WTC11 (cell line): ENCODE data around the gene RTL1.

Experiments used
- AFF4 ChIP-seq: sonication (generic); formaldehyde crosslinking; IDR thresholded peaks from 2 replicates; pipeline ENCODE4 v1.8.1; 2023; ENCODE audit warnings: mild to moderate bottlenecking, missing genetic modification reagents, borderline replicate concordance
- CREB1 ChIP-seq: sonication (generic); formaldehyde crosslinking; IDR thresholded peaks from 2 replicates; pipeline ENCODE4 v1.8.0; 2023; ENCODE audit warnings: mild to moderate bottlenecking, missing genetic modification reagents
- CTCF ChIP-seq: fragments of 200-600 bp; IDR thresholded peaks from 2 replicates; pipeline ENCODE4 v1.8.0; 2022; ENCODE audit warnings: antibody characterized with exemption
- E2F4 ChIP-seq: sonication (generic); formaldehyde crosslinking; IDR thresholded peaks from 2 replicates; pipeline ENCODE4 v1.8.1; 2022; ENCODE audit warnings: low read depth, mild to moderate bottlenecking, moderate library complexity, missing genetic modification reagents, borderline replicate concordance
- IRF1 ChIP-seq: sonication (generic); formaldehyde crosslinking; IDR thresholded peaks from 2 replicates; pipeline ENCODE4 v1.8.0; 2023; ENCODE audit warnings: missing genetic modification reagents
- JUN ChIP-seq: sonication (generic); formaldehyde crosslinking; IDR thresholded peaks from 2 replicates; pipeline ENCODE4 v1.8.0; 2023; ENCODE audit warnings: mild to moderate bottlenecking, missing genetic modification reagents
- KAT7 ChIP-seq: sonication (generic); formaldehyde crosslinking; IDR thresholded peaks from 2 replicates; pipeline ENCODE4 v1.8.1; 2023; ENCODE audit warnings: missing genetic modification reagents, mild to moderate bottlenecking, borderline replicate concordance
- NR1H2 ChIP-seq: sonication (generic); formaldehyde crosslinking; IDR thresholded peaks from 2 replicates; pipeline ENCODE4 v1.9.0; 2021; ENCODE audit warnings: mild to moderate bottlenecking, moderate library complexity, missing genetic modification reagents
- PREB ChIP-seq: sonication (generic); formaldehyde crosslinking; IDR thresholded peaks from 2 replicates; pipeline ENCODE4 v1.8.1; 2022; ENCODE audit warnings: mild to moderate bottlenecking, missing genetic modification reagents, moderate library complexity, borderline replicate concordance
- SMAD3 ChIP-seq: sonication (generic); formaldehyde crosslinking; IDR thresholded peaks from 2 replicates; pipeline ENCODE4 v1.8.0; 2022; ENCODE audit warnings: missing genetic modification reagents, mild to moderate bottlenecking, borderline replicate concordance
- USF2 ChIP-seq: sonication (generic); formaldehyde crosslinking; IDR thresholded peaks from 2 replicates; pipeline ENCODE4 v1.8.1; 2023; ENCODE audit warnings: mild to moderate bottlenecking, missing genetic modification reagents, moderate library complexity
- ZNF423 ChIP-seq: fragments of 250-450 bp; sonication (Bioruptor Pico); IDR thresholded peaks from 2 replicates; pipeline ENCODE4 v2.1.2; 2022; ENCODE audit warnings: mild to moderate bottlenecking, moderate library complexity
- TF ChIP-seq, protein P1 (sequence below): sonication (generic); formaldehyde crosslinking; IDR thresholded peaks from 2 replicates; pipeline ENCODE4 v1.8.0; 2022; ENCODE audit warnings: mild to moderate bottlenecking, missing genetic modification reagents
- TF ChIP-seq, protein P2 (sequence below): sonication (generic); formaldehyde crosslinking; IDR thresholded peaks from 2 replicates; pipeline ENCODE4 v1.8.0; 2022; ENCODE audit warnings: mild to moderate bottlenecking, missing genetic modification reagents

DNA sequence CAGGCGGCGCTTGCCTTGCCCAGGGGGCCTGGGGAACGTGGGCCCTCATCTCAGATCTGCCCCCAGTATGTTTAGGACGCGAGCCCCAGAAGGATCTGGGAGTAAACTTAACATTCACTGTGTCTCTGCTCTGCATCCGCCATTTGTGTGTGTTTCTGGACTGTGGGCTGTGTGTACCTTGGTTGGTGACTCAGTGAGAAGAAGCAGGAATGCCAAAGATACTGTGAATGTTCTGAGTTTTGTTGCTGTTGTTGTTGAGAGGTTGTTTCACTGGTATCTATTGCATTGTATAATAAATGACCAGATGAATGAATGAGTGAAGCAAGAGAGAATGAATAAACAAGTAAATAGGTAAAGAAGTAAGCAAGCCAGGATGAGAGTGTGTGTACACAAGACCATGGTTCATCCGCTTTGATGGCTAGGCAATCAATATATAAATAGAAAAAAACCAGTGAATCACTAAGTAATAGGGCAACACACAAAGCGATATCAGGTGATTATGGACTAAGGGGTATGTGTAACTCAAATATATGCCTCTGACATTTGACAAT lies 57.1 kb downstream of the RTL1 start:
- TF ChIP-seq CTCF: no peak
- no peak for TF ChIP-seq E2F4 (CRISPR knock-in tag)
- no peak for TF ChIP-seq NR1H2 (CRISPR knock-in tag)
- TF ChIP-seq KAT7: no peak
- no peak for TF ChIP-seq AFF4 (CRISPR knock-in tag)
- no peak for TF ChIP-seq CREB1
- no peak for TF ChIP-seq PREB (CRISPR knock-in tag)
- TF ChIP-seq ZNF423 (CRISPR knock-in tag): no peak
- no peak for TF ChIP-seq USF2 (CRISPR knock-in tag)
- no peak for TF ChIP-seq JUN (CRISPR knock-in tag)
- TF ChIP-seq, protein P1, sequence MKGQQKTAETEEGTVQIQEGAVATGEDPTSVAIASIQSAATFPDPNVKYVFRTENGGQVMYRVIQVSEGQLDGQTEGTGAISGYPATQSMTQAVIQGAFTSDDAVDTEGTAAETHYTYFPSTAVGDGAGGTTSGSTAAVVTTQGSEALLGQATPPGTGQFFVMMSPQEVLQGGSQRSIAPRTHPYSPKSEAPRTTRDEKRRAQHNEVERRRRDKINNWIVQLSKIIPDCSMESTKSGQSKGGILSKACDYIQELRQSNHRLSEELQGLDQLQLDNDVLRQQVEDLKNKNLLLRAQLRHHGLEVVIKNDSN: no peak
- TF ChIP-seq IRF1 (CRISPR knock-in tag): no peak
- TF ChIP-seq, protein P2, sequence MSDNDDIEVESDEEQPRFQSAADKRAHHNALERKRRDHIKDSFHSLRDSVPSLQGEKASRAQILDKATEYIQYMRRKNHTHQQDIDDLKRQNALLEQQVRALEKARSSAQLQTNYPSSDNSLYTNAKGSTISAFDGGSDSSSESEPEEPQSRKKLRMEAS (CRISPR knock-in tag): no peak
- TF ChIP-seq SMAD3 (CRISPR knock-in tag): no peak
